ENCODE results near the gene PCDHGA8. TPM values are rescaled to one million over a fixed set of nuclear protein-coding genes. Genes with fewer than 3 reads are reported as not detected.
"Not testable (repeated sequence)": the region's sequence is repeated elsewhere in the genome, so short reads cannot be mapped to it uniquely, and the experiment has no call there.

PCDHGA8 gene
- total RNA-seq, 2 experiments from 2014 or later = not detected

GRCh38 chr5:141421489-141421855 lies 29.0 kb downstream of the PCDHGA8 start:
- POLR2A ChIA-PET = no interaction called here
- Mint-ChIP-seq H3K27ac (no peak overlapping the region), H3K27me3 (peaks cover 71% of the 10 kb centered on the region), H3K36me3 (ENCODE audit: low read depth) (peaks cover 35% of the 10 kb centered on the region), H3K4me3 (peak overlapping the region; percentile 69), H3K4me1 (peaks cover 2% of the 10 kb centered on the region), H3K9me3 (ENCODE audit: low read depth) (peaks cover 34% of the 10 kb centered on the region)
- CTCF ChIA-PET = interaction anchor here (0.6 to 3.3 kb wide), 30 partner anchors 9 to 635 kb away, joined by 3 to 32 read pairs (median 5); partner anchors contain the start of genes PCDHA1, PCDHB16, PCDHGA10 and PCDHGA12
- intact Hi-C loops (cut with DNase I, micrococcal nuclease) = loop anchor here (1.0 to 10.0 kb wide), 6 partner anchors 56 to 197 kb away; partner anchors contain the start of genes PCDHB14 (in 1 of the 2) and PCDHGC3 (in 1 of the 2)
- DNase-seq (no peak), ATAC-seq (no peak)

- no peak for DNase-seq
- peaks cover 1% of the 10 kb centered on the region for H3K4me1 Mint-ChIP-seq
- POLR2A ChIA-PET = no interaction called here
- peaks cover 76% of the 10 kb centered on the region for H3K27me3 Mint-ChIP-seq
- CTCF ChIA-PET = interaction anchor here (0.7 to 2.7 kb wide), 4 partner anchors 8 to 72 kb away, joined by 3 to 32 read pairs (median 12); partner anchors contain the start of genes PCDHGA10 and PCDHGA12
- peaks cover 37% of the 10 kb centered on the region for H3K36me3 Mint-ChIP-seq (ENCODE audit: low read depth)
- no peak for ATAC-seq
- peaks cover 37% of the 10 kb centered on the region for H3K9me3 Mint-ChIP-seq (ENCODE audit: low read depth)
- H3K27ac Mint-ChIP-seq = no peak overlapping the region
- intact Hi-C loops (cut with DNase I, micrococcal nuclease) = loop anchor here (5.0 to 10.0 kb wide), 3 partner anchors 54 to 198 kb away; partner anchors contain the start of genes PCDHB14 (in 1 of the 2) and PCDHGC3 (in 1 of the 2)
- no peak overlapping the region for H3K4me3 Mint-ChIP-seq
Observed at GRCh38 chr5:141422742-141423291, 30.4 kb downstream of the PCDHGA8 start.

- ChIA-PET CTCF (interaction anchor here (0.5 to 1.2 kb wide), 5 partner anchors 15 to 552 kb away, joined by 3 to 4 read pairs (median 3); partner anchors contain the start of gene PCDHGA10), POLR2A (no interaction called here)
- Mint-ChIP-seq H3K27me3 (peaks cover 68% of the 10 kb centered on the region), H3K4me3 (no peak overlapping the region), H3K27ac (peak overlapping the region; percentile 21), H3K9me3 (ENCODE audit: low read depth) (peaks cover 31% of the 10 kb centered on the region), H3K4me1 (peaks cover 17% of the 10 kb centered on the region), H3K36me3 (ENCODE audit: low read depth) (peaks cover 30% of the 10 kb centered on the region)
- intact Hi-C loops (cut with DNase I, micrococcal nuclease) = loop anchor here (10.0 kb wide), 2 partner anchors 193 to 203 kb away; partner anchors contain the start of gene PCDHB14 (in 1 of the 2)
- DNase-seq (no peak), ATAC-seq (no peak)
Observed at GRCh38 chr5:141427783-141428426, 35.5 kb downstream of the PCDHGA8 start.

- CTCF ChIA-PET = interaction anchor here (0.6 to 3.3 kb wide), 36 partner anchors 9 to 1247 kb away, joined by 3 to 32 read pairs (median 4); partner anchors contain the start of genes PCDHGA10, PCDHGA11, PCDHGA3 and PCDHGA4
- H3K27me3 Mint-ChIP-seq = peaks cover 69% of the 10 kb centered on the region
- H3K9me3 Mint-ChIP-seq (ENCODE audit: low read depth) = peaks cover 33% of the 10 kb centered on the region
- ATAC-seq (peak; percentile 73), DNase-seq (peak; percentile 68)
- POLR2A ChIA-PET = interaction anchor here (0.7 kb wide), 2 partner anchors 27 to 54 kb away, joined by 3 to 5 read pairs; no protein-coding TSS in a partner anchor
- H3K4me1 Mint-ChIP-seq = peaks cover 17% of the 10 kb centered on the region
- no peak within 1 kb of the TSS for H3K27ac Mint-ChIP-seq
- peak within 1 kb of the TSS; percentile 45 for H3K4me3 Mint-ChIP-seq
- H3K36me3 Mint-ChIP-seq (ENCODE audit: low read depth) = peaks cover 31% of the 10 kb centered on the region
- intact Hi-C loops (cut with DNase I, micrococcal nuclease) = loop anchor here (1.0 to 5.0 kb wide), 3 partner anchors 47 to 134 kb away; partner anchors contain the start of gene PCDHGC3 (in 1 of the 2)
Observed at GRCh38 chr5:141430332-141431113, 38.1 kb downstream of the PCDHGA8 start, which contains the start of gene PCDHGA12. TSS of gene PCDHGA12 (plus strand) at chr5:141430507. CDS start at chr5:141430760, 253 bp downstream.

GRCh38 chr5:141431286-141431685 lies 38.9 kb downstream of the PCDHGA8 start:
- no peak overlapping the region for H3K27ac Mint-ChIP-seq
- POLR2A ChIA-PET = no interaction called here
- peaks cover 33% of the 10 kb centered on the region for H3K9me3 Mint-ChIP-seq (ENCODE audit: low read depth)
- H3K4me3 Mint-ChIP-seq = peak overlapping the region; percentile 45
- DNase-seq (peak; percentile 33), ATAC-seq (peak; percentile 36)
- H3K27me3 Mint-ChIP-seq = peaks cover 64% of the 10 kb centered on the region
- CTCF ChIA-PET = interaction anchor here (0.7 to 3.3 kb wide), 24 partner anchors 10 to 133 kb away, joined by 3 to 32 read pairs (median 6); partner anchors contain the start of genes PCDHGA10, PCDHGA11, PCDHGA3 and PCDHGA4
- H3K36me3 Mint-ChIP-seq (ENCODE audit: low read depth) = peaks cover 31% of the 10 kb centered on the region
- H3K4me1 Mint-ChIP-seq = peaks cover 17% of the 10 kb centered on the region
- intact Hi-C loops (cut with DNase I, micrococcal nuclease) = loop anchor here in 1 of 2 experiments (5.0 kb wide), 1 partner anchor 46 kb away; the partner anchor contains the start of gene PCDHGC3

GRCh38 chr5:141432308-141432707 lies 39.9 kb downstream of the PCDHGA8 start:
- POLR2A ChIA-PET = not testable (repeated sequence)
- Mint-ChIP-seq H3K27me3 (peaks cover 55% of the 10 kb centered on the region), H3K9me3 (ENCODE audit: low read depth) (peaks cover 31% of the 10 kb centered on the region)

GRCh38 chr5:141432726-141433125 lies 40.3 kb downstream of the PCDHGA8 start:
- DNase-seq, POLR2A ChIA-PET, H3K27ac Mint-ChIP-seq, H3K4me3 Mint-ChIP-seq, ATAC-seq: not testable (repeated sequence)
- CTCF ChIA-PET = interaction anchor here (0.7 kb wide), 1 partner anchor 33 kb away, joined by 3 read pairs; no protein-coding TSS in a partner anchor
- H3K9me3 Mint-ChIP-seq (ENCODE audit: low read depth) = peaks cover 29% of the 10 kb centered on the region
- H3K4me1 Mint-ChIP-seq = peaks cover 17% of the 10 kb centered on the region
- intact Hi-C loops (cut with DNase I, micrococcal nuclease) = loop anchor here in 1 of 2 experiments (5.0 kb wide), 1 partner anchor 45 kb away; the partner anchor contains the start of gene PCDHGC3
- H3K27me3 Mint-ChIP-seq = peaks cover 52% of the 10 kb centered on the region
- peaks cover 27% of the 10 kb centered on the region for H3K36me3 Mint-ChIP-seq (ENCODE audit: low read depth)

More at GRCh38 chr5:141432308-141432707, 39.9 kb downstream of the PCDHGA8 start:
- peaks cover 17% of the 10 kb centered on the region for H3K4me1 Mint-ChIP-seq
- not testable (repeated sequence) for DNase-seq, ATAC-seq, H3K4me3 Mint-ChIP-seq, H3K27ac Mint-ChIP-seq
- peaks cover 27% of the 10 kb centered on the region for H3K36me3 Mint-ChIP-seq (ENCODE audit: low read depth)
- CTCF ChIA-PET = interaction anchor here (0.7 to 3.3 kb wide), 4 partner anchors 11 to 92 kb away, joined by 3 to 32 read pairs (median 10); partner anchors contain the start of gene PCDHGA11
- intact Hi-C loops (cut with DNase I, micrococcal nuclease) = loop anchor here in 1 of 2 experiments (5.0 kb wide), 1 partner anchor 45 kb away; the partner anchor contains the start of gene PCDHGC3

- Mint-ChIP-seq H3K27ac (no peak overlapping the region), H3K27me3 (peaks cover 44% of the 10 kb centered on the region), H3K9me3 (ENCODE audit: low read depth) (peaks cover 27% of the 10 kb centered on the region), H3K4me3 (no peak overlapping the region), H3K4me1 (peaks cover 17% of the 10 kb centered on the region), H3K36me3 (ENCODE audit: low read depth) (peaks cover 21% of the 10 kb centered on the region)
- ATAC-seq = no peak
- CTCF ChIA-PET = interaction anchor here (0.6 kb wide), 2 partner anchors 37 to 42 kb away, joined by 3 read pairs; partner anchors contain the start of gene PCDHGC3
- intact Hi-C loops (cut with DNase I, micrococcal nuclease) = loop anchor here in 1 of 2 experiments (5.0 kb wide), 1 partner anchor 43 kb away; the partner anchor contains the start of gene PCDHGC3
- POLR2A ChIA-PET = no interaction called here
- no peak for DNase-seq
Observed at GRCh38 chr5:141434006-141434405, 41.6 kb downstream of the PCDHGA8 start.

- ATAC-seq = no peak
- no peak for DNase-seq
- no peak overlapping the region for H3K4me3 Mint-ChIP-seq
- peaks cover 2% of the 10 kb centered on the region for H3K36me3 Mint-ChIP-seq (ENCODE audit: low read depth)
- peaks cover 15% of the 10 kb centered on the region for H3K9me3 Mint-ChIP-seq (ENCODE audit: low read depth)
- ChIA-PET POLR2A (no interaction called here), CTCF (interaction anchor here (0.9 to 1.3 kb wide), 2 partner anchors 16 to 127 kb away, joined by 3 read pairs; partner anchors contain the start of gene PCDHGA11)
- H3K4me1 Mint-ChIP-seq = no peaks in the 10 kb centered on the region
- peaks cover 38% of the 10 kb centered on the region for H3K27me3 Mint-ChIP-seq
- intact Hi-C loops (cut with DNase I, micrococcal nuclease) = no loop called here
- H3K27ac Mint-ChIP-seq = no peak overlapping the region
Observed at GRCh38 chr5:141437221-141437620, 44.8 kb downstream of the PCDHGA8 start.

- Mint-ChIP-seq H3K27ac (no peak overlapping the region), H3K27me3 (peaks cover 27% of the 10 kb centered on the region), H3K36me3 (ENCODE audit: low read depth) (no peaks in the 10 kb centered on the region), H3K9me3 (ENCODE audit: low read depth) (peaks cover 7% of the 10 kb centered on the region), H3K4me3 (no peak overlapping the region), H3K4me1 (no peaks in the 10 kb centered on the region)
- DNase-seq (no peak), ATAC-seq (no peak)
- ChIA-PET CTCF (interaction anchor here (0.6 to 0.8 kb wide), 3 partner anchors 16 to 232 kb away, joined by 3 to 4 read pairs (median 3); partner anchors contain the start of gene PCDHGB7), POLR2A (no interaction called here)
- intact Hi-C loops (cut with DNase I, micrococcal nuclease) = no loop called here
Observed at GRCh38 chr5:141439411-141440141, 47.1 kb downstream of the PCDHGA8 start.
